Skeletal muscle cell (primary cell): ENCODE data around the gene FBXL4.
A peak's percentile ranks its signal among the peaks of the same experiment; 100 is the strongest.

Experiments
- DNase-seq: peaks from one replicate; pipeline ENCODE4 v3.0.0-alpha.2; 2010; ENCODE audit warnings: low read depth
- H3K4me3 ChIP-seq: 2 replicates; pipeline ENCODE4 v1.5.1; 2011; ENCODE audit warnings: low read depth, mild to moderate bottlenecking, control low read depth, low read length, moderate library complexity

FBXL4 gene

DNA sequence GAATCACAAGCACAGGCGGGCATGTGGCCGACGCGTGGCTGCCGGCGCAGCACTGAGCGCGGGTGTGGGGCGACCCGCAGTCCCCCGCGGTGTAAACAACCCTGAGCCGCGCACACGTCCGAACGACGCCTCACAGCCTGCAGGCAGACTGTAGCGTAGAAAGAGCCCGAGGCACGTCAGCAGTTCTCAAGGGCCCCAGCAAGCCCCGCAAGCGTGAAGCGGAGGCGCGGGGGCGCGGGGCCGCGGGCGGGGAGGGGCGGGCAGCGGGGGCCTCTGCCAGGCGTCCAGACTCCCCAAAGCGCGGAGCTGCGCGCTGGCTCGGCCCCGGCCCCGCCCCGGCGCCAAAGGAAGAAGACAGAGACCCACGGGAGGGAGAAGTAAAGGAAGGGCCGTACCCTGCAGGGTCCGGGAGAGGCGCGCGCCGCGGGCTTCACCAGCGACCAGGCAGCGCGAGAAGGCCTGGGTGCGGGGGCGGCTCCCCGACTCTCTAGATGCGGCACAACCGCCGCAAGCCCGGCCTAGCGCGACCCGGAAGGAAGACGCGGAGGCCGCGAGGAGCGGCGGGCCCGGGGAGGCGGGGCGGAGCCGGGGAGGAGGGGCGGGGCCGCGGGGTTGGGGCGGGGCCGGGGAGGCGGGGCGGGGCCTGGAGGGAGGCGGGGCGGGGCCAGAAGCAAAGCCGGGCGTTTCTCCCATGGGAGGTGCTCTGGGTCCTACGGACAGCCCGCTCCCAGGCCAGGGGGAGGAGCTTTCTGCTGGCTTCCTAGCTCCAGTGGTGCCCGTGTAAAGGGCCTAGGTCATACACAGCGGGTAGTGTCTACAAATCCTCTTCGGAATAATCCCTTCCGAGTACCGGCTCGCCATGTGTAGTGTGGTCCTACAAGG lies at the start of gene FBXL4:
TSS of gene FBXL4 (minus strand) at position 536 of the 882 bp plus-strand sequence. CDS start 20,958 bp downstream, outside the sequence.
- DNase-seq: peak; percentile 48
- H3K4me3 ChIP-seq: peak within 1 kb of the TSS; percentile 70

- no peak for DNase-seq
- no peak overlapping the region for H3K4me3 ChIP-seq
Measured at GRCh38 chr6:98995116-98995515, 47.4 kb upstream of the FBXL4 start.

DNA sequence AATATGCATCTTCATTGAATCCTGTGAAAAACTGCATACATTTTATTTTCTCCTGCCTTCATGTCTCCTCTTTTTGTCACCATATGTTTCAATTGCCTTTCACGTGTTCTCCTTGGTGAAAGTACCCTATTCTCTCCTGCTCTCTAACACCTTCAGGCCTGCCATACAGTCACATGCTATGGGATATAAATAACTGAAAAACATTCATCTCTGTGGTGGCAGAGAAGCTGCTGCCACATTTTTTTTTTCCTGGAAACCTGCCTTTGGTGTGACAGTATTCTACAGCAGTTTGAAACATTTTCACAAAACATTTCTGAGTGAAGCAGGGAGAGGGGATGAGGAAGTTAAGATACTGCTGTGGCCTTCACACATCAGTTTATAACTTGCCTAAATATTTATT lies 44.8 kb upstream of the FBXL4 start:
- no peak overlapping the region for H3K4me3 ChIP-seq
- DNase-seq: no peak

GRCh38 chr6:98986071-98986615 lies 38.4 kb upstream of the FBXL4 start:
- H3K4me3 ChIP-seq: no peak overlapping the region
- no peak for DNase-seq

GRCh38 chr6:98985391-98985790 lies 37.6 kb upstream of the FBXL4 start:
- no peak overlapping the region for H3K4me3 ChIP-seq
- no peak for DNase-seq

DNA sequence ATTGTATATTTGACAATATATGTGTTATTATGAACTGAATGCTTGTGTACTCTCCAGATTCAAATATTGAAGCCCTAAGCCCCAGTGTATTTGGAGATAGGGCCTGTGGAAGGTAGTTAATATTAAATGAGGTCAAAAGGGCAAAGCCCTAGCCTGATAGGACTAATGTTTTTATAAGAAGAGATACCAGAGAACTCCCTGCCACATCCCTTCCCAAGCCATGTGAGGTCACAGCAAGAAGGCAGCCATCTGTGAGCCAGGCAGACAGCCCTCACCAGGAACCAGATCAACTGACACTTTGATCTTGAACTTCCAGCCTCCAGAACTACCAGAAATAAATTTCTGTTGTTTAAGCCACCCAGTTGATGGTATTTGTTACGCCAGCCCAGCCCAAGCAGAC lies 36.4 kb upstream of the FBXL4 start:
- no peak for DNase-seq
- H3K4me3 ChIP-seq: no peak overlapping the region

DNA sequence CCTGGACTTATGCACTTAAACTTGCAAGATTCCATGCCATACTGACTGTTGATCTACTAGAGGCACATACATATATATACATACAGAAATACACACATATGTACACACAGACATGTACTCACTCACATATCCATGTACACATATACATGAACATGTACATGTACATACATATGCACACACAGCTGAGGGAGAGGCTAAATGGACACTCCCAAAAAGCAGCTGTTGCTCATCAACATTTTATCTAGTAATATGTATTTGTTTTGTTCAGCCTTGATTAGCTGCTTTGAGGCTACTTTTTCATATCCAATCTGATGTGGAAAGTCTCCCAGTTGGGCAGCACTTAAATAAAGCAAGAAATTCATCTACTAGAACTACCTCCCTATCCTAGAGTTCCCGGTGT lies 33.7 kb upstream of the FBXL4 start:
- DNase-seq: no peak
- no peak overlapping the region for H3K4me3 ChIP-seq

- no peak for DNase-seq
- H3K4me3 ChIP-seq: no peak overlapping the region
Measured at GRCh38 chr6:98980819-98981218, 33.1 kb upstream of the FBXL4 start.

- no peak for DNase-seq
- no peak overlapping the region for H3K4me3 ChIP-seq
Measured at GRCh38 chr6:98977671-98978292, 30.0 kb upstream of the FBXL4 start.

GRCh38 chr6:98976674-98977385 lies 29.1 kb upstream of the FBXL4 start:
- no peak for DNase-seq
- H3K4me3 ChIP-seq: no peak overlapping the region

GRCh38 chr6:98975421-98975820 lies 27.7 kb upstream of the FBXL4 start:
- DNase-seq: no peak
- no peak overlapping the region for H3K4me3 ChIP-seq

- H3K4me3 ChIP-seq: no peak overlapping the region
- no peak for DNase-seq
Measured at GRCh38 chr6:98974309-98974708, 26.6 kb upstream of the FBXL4 start.

- H3K4me3 ChIP-seq: no peak overlapping the region
- DNase-seq: no peak
Measured at GRCh38 chr6:98973571-98973970, 25.8 kb upstream of the FBXL4 start.

GRCh38 chr6:98971303-98971702 lies 23.6 kb upstream of the FBXL4 start:
- H3K4me3 ChIP-seq: no peak overlapping the region
- DNase-seq: no peak

GRCh38 chr6:98970469-98970868 lies 22.7 kb upstream of the FBXL4 start:
- H3K4me3 ChIP-seq: no peak overlapping the region
- no peak for DNase-seq

GRCh38 chr6:98967616-98968015 lies 19.9 kb upstream of the FBXL4 start:
- H3K4me3 ChIP-seq: no peak overlapping the region
- no peak for DNase-seq

GRCh38 chr6:98959631-98960030 lies 11.9 kb upstream of the FBXL4 start:
- H3K4me3 ChIP-seq: no peak overlapping the region
- DNase-seq: no peak

GRCh38 chr6:98958776-98959175 lies 11.0 kb upstream of the FBXL4 start:
- no peak for DNase-seq
- no peak overlapping the region for H3K4me3 ChIP-seq

DNA sequence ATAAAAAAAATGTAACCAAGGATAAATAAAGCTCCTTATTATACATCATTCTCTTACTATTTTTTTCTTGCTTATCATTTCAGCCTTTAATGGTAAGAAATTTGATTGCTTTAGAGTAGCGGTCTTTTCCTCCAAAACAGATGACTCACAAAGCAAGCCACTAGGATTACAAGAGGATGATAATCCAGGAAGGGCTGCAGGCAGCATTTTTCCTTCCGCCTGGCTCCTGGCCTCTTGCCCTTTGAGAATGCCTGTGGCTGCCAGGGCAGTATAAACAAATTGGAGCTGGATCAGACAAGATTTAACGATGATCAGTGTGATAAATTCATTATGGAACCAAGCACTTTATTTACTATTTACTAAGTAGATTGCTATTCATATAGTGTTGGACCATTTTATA lies 9.7 kb upstream of the FBXL4 start:
- no peak for DNase-seq

GRCh38 chr6:98949589-98949988 lies 1.8 kb upstream of the FBXL4 start:
- no peak for DNase-seq
- H3K4me3 ChIP-seq: no peak overlapping the region

More for the DNA sequence above, 9.7 kb upstream of the FBXL4 start:
- H3K4me3 ChIP-seq: no peak overlapping the region
